BLaER1 (cell line): ENCODE measurements around the gene TACC3.
A peak's percentile ranks its signal among the peaks of the same experiment; 100 is the strongest.

ENCODE experiments used
- H3K27ac ChIP-seq: shearing (Covaris generic); formaldehyde crosslinking; 2 replicates; pipeline ENCODE4 v1.8.1; 2022
- H3K27me3 ChIP-seq: shearing (Covaris generic); formaldehyde crosslinking; 2 replicates; pipeline ENCODE4 v1.8.1; 2022
- H3K36me3 ChIP-seq: shearing (Covaris generic); formaldehyde crosslinking; 2 replicates; pipeline ENCODE4 v1.8.1; 2022
- H3K4me1 ChIP-seq: shearing (Covaris generic); formaldehyde crosslinking; 2 replicates; pipeline ENCODE4 v1.8.1; 2022
- H3K4me2 ChIP-seq: shearing (Covaris generic); formaldehyde crosslinking; 2 replicates; pipeline ENCODE4 v1.8.1; 2022
- H3K4me3 ChIP-seq: shearing (Covaris generic); formaldehyde crosslinking; 2 replicates; pipeline ENCODE4 v1.8.1; 2022
- H3K9ac ChIP-seq: shearing (Covaris generic); formaldehyde crosslinking; 2 replicates; pipeline ENCODE4 v1.8.1; 2022
- H3K9me3 ChIP-seq: shearing (Covaris generic); formaldehyde crosslinking; 2 replicates; pipeline ENCODE4 v1.8.1; 2022
- H4K20me1 ChIP-seq: shearing (Covaris generic); formaldehyde crosslinking; 2 replicates; pipeline ENCODE4 v1.8.1; 2022
- Cebpa-rat ChIP-seq: shearing (Covaris generic); IDR thresholded peaks from 2 replicates; pipeline ENCODE4 v1.8.1; 2022

Gene TACC3

DNA sequence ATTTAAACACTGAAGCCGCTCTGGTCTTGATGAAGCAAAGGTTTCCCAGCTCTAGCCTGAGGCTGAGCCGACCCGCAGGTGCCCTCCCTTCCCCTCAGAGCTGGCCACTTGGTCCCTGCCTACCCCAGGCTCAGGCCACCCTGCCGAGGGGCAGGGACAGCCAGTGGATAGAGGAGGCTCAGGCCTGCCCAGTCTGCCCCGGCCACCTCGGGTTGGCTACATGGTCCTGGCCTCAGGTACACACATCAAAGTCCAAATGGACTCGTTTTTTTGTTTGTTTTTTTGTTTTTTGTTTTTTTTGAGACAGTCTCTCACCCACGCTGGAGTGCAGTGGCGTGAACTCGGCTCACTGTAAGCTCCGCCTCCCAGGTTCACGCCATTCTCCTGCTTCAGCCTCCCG lies 23.8 kb downstream of the TACC3 start:
- Histone ChIP-seq H3K4me3 (no peak overlapping the region), H3K27ac (no peak overlapping the region), H3K4me1 (peaks cover 55% of the 10 kb centered on the region), H3K27me3 (no peaks in the 10 kb centered on the region), H3K9ac (no peak overlapping the region), H3K9me3 (no peaks in the 10 kb centered on the region), H3K36me3 (peaks cover 58% of the 10 kb centered on the region), H4K20me1 (peaks cover 56% of the 10 kb centered on the region), H3K4me2 (no peak overlapping the region)
- no peak for TF ChIP-seq Cebpa-rat

DNA sequence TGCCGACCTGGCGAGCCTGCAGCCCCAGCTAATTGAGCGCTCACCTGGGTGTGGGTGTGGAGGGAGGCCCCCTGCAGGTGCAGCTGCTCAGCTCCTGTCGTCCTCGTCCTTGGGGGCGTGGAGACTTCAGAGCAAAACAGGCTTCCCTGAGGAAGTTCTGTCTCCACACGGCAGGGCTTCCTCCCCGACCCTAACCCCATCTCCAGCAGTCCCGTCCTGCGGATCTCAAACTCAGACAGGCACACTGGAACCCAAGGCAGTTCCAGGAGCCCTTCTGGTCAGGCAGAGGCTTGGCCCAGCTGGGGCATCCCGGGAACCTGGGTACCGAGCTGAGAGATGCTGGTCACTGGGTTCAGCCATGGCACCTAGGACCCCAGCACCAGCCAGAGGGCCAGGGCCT lies 24.4 kb downstream of the TACC3 start:
- Histone ChIP-seq H3K4me3 (no peak overlapping the region), H3K36me3 (peaks cover 53% of the 10 kb centered on the region), H3K4me2 (no peak overlapping the region), H3K27ac (no peak overlapping the region), H3K27me3 (no peaks in the 10 kb centered on the region), H4K20me1 (peaks cover 51% of the 10 kb centered on the region), H3K4me1 (peaks cover 55% of the 10 kb centered on the region), H3K9me3 (no peaks in the 10 kb centered on the region), H3K9ac (no peak overlapping the region)
- no peak for TF ChIP-seq Cebpa-rat

DNA sequence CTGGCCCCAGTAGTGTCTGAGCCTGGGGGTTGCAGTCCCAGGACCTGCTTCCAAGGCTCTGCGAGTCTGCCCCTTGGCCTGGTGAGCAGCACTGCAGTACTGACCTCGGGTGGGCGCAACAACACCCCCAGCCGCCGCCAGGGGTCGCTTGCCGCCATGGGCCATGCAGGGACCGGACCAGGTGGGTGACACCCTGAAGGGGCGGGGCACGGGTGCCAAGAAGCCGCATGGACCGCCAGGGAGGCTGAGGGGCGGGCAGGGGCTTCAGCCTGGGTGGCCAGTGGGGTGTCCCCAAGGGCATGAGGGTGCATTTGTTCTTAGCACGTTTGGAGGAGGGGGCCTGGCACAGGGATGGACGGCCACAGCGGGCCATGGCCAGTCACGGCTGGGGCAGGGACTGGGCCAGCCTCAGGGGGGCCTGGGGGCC lies 25.0 kb downstream of the TACC3 start:
- H3K9ac ChIP-seq = no peak overlapping the region
- no peak overlapping the region for H3K4me3 ChIP-seq
- TF ChIP-seq Cebpa-rat = no peak
- no peaks in the 10 kb centered on the region for H3K9me3 ChIP-seq
- H3K36me3 ChIP-seq = peaks cover 47% of the 10 kb centered on the region
- no peak overlapping the region for H3K27ac ChIP-seq
- H3K4me2 ChIP-seq = no peak overlapping the region
- no peaks in the 10 kb centered on the region for H3K27me3 ChIP-seq
- peaks cover 45% of the 10 kb centered on the region for H4K20me1 ChIP-seq
- H3K4me1 ChIP-seq = peaks cover 55% of the 10 kb centered on the region

DNA sequence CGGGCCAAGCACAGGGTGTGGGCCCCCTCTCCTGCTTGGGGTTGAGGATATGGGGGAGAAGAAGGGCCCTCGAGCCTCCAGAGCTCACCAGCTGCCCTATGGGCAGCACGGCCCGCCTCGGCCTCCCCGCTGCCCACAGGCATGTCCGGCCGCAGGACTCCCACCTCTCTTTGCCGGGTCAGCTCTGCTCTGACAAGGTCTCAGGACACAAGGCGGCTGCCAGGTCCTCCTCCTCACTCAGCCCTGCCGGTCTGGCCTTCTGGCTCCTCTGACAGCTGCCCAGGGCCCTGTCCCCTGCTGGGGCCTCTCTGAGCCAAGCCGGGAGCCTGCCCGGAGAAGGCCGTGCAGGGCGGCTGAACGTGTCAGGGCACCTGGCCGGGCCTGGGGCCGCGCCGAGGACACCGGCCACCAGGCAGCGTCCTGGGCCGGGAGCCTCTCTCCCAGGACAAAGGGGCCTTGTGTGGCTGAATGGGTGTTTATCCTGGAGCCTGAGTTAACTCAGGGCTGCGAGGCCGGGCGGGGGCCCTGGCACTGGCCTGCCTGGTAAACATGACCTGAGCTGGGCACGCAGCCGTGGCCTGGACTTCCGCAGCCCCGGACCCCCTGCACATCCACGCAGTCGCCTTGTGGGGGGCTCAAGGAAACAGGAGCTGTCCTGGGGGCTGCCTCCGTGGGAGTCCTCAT lies 25.7 kb downstream of the TACC3 start:
- peaks cover 39% of the 10 kb centered on the region for H3K36me3 ChIP-seq
- peaks cover 55% of the 10 kb centered on the region for H3K4me1 ChIP-seq
- H3K4me2 ChIP-seq = no peak overlapping the region
- no peaks in the 10 kb centered on the region for H3K27me3 ChIP-seq
- TF ChIP-seq Cebpa-rat = no peak
- H3K9me3 ChIP-seq = no peaks in the 10 kb centered on the region
- H3K9ac ChIP-seq = no peak overlapping the region
- H3K27ac ChIP-seq = no peak overlapping the region
- peaks cover 37% of the 10 kb centered on the region; the same call in 1 of the 2 replicates for H4K20me1 ChIP-seq
- no peak overlapping the region for H3K4me3 ChIP-seq

DNA sequence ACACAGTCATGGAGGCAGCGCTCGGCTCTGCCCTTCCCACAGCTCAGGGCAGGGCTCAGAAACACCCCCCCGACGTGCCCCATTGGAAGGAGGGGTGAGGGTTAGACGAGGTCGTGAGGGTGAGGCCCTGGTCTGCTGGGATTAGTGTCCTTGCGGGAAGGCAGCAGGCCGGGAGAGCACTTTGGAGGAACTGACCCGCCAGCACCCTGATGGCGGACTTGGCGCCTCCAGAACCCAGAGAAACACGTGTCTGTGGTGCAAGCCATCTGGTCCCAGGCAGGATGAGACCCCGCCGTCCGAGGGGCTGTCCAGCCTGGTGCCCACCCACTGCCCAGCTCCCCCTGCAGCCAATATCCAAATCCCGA lies 26.3 kb downstream of the TACC3 start:
- Histone ChIP-seq H3K4me3 (no peak overlapping the region), H3K27ac (no peak overlapping the region), H3K4me1 (peaks cover 56% of the 10 kb centered on the region), H3K9ac (no peak overlapping the region), H4K20me1 (peaks cover 34% of the 10 kb centered on the region; the same call in 1 of the 2 replicates), H3K9me3 (no peaks in the 10 kb centered on the region), H3K36me3 (peaks cover 34% of the 10 kb centered on the region), H3K4me2 (no peak overlapping the region), H3K27me3 (no peaks in the 10 kb centered on the region)
- TF ChIP-seq Cebpa-rat = no peak

DNA sequence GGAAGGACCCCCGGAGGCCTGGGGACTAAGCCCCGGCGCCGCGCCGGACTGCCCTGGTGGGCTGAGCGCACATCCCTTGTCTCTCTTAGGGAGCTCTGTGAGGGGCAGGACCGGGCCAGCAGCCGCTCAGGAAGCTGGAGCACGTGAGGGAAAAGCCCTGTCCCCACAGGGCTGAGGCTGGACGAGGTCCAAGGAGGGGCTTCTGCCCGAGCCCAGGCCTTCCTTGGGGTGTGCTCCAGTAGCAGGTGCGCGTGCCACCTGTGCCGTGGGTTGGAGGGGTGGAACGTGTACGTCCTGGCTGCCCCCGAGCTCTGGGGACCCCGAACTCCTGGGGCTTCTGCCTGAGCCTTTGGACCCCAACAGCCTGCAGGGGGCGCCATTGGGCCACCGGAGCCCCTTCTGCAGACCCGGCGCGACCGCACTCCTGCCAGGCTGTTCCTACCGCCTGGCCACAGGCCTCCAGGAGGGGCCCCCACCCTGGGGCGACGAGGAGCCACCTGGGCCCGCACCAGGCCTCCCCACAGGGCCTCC lies 27.2 kb downstream of the TACC3 start:
- Histone ChIP-seq H3K4me2 (peak overlapping the region; percentile 54), H3K27ac (no peak overlapping the region), H3K9me3 (no peaks in the 10 kb centered on the region), H3K4me3 (no peak overlapping the region), H3K27me3 (no peaks in the 10 kb centered on the region), H3K4me1 (peaks cover 66% of the 10 kb centered on the region), H3K9ac (no peak overlapping the region), H3K36me3 (peaks cover 24% of the 10 kb centered on the region), H4K20me1 (peaks cover 34% of the 10 kb centered on the region; the same call in 1 of the 2 replicates)
- no peak for TF ChIP-seq Cebpa-rat

DNA sequence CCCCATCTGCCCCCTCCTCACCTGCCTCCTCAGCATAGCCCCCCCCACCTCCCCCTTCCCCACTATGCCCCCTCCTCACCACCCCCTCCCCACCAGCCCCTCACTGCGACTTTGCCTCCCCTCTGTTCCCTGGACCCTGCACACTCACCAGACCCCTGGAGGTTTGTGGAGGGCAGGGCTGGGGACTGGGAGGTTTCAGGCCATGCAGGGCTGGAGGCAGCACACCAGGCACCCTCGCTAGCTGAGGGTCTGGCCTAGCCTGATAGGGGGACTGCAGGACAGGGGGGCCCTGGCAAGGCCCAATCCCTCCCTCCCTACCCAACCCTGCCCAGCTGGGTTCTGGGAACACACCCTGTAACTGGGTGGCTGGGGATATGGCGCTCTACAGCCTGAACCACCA lies 28.0 kb downstream of the TACC3 start:
- TF ChIP-seq Cebpa-rat = no peak
- no peak overlapping the region for H3K4me2 ChIP-seq
- H3K9ac ChIP-seq = no peak overlapping the region
- H3K27ac ChIP-seq = no peak overlapping the region
- H3K4me1 ChIP-seq = peaks cover 68% of the 10 kb centered on the region
- no peak overlapping the region for H3K4me3 ChIP-seq
- H4K20me1 ChIP-seq = peaks cover 28% of the 10 kb centered on the region; the same call in 1 of the 2 replicates
- H3K9me3 ChIP-seq = no peaks in the 10 kb centered on the region
- no peaks in the 10 kb centered on the region for H3K27me3 ChIP-seq
- peaks cover 16% of the 10 kb centered on the region for H3K36me3 ChIP-seq

DNA sequence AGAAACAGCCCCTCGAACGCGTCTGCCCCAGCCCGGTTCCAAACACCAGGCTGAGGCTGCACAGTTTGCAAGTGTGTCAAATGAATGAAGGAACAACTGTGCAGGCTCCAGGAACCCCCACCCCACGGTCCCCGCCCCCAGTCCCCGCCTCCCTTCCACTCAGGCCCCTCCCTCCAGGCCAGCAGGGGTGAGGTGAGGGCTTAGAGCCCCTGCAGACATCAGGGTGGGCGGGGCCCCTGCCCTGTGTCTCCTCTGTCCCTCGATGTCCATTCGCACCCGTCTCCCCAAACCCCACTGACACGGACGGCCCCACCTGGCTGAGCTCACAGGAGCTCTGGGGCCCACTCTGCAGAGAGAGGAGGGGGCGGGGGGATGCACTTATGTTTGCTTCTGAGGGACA lies 28.5 kb downstream of the TACC3 start:
- H3K27me3 ChIP-seq = no peaks in the 10 kb centered on the region
- peaks cover 73% of the 10 kb centered on the region for H3K4me1 ChIP-seq
- peaks cover 11% of the 10 kb centered on the region for H3K36me3 ChIP-seq
- no peak for TF ChIP-seq Cebpa-rat
- H3K4me3 ChIP-seq = no peak overlapping the region
- H3K9ac ChIP-seq = no peak overlapping the region
- H3K9me3 ChIP-seq = no peaks in the 10 kb centered on the region
- no peak overlapping the region for H3K27ac ChIP-seq
- H4K20me1 ChIP-seq = peaks cover 24% of the 10 kb centered on the region; the same call in 1 of the 2 replicates
- no peak overlapping the region for H3K4me2 ChIP-seq

DNA sequence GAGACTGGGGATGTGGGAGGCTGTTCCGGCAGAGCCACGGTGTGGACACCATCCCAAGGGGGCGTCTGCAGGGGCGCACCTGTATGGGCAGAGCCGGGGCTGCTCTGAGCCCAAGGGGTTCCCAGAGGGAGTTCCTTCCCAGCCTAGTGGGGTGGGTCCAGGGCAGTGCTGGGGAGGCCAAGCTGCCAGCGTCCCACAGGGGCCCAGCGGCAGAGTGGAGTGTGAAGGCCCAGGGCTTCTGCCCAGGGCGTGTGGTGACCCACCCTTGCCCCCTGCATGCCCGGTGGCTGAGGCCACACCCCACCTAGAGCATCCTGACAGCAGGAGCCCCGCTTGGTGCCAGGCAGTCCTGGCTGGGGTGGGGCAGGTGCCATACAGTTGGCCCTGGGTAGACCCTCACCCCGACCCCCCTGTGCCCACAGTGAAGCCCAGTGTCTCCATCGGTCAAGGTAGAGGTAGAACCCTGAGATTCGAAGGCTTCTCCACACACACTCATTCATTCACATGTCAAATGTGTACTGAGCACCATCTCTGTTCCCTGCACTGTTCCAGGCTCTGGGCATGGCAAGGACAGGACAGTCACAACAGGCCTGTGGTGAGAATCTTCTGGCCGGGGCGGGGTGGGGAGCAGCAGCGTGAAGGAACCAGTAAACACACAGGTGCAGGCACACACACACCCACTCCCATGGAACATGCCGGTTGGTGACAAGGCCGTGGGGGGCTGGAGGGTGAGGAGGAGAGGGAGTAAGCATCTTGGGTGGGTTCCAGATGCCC lies 29.2 kb downstream of the TACC3 start:
- H3K9ac ChIP-seq = no peak overlapping the region
- no peak overlapping the region for H3K4me3 ChIP-seq
- TF ChIP-seq Cebpa-rat = no peak

More for the DNA sequence above, 29.2 kb downstream of the TACC3 start:
- Histone ChIP-seq H3K27ac (no peak overlapping the region), H3K4me2 (no peak overlapping the region), H4K20me1 (peaks cover 17% of the 10 kb centered on the region; the same call in 1 of the 2 replicates), H3K36me3 (peaks cover 4% of the 10 kb centered on the region; the same call in 1 of the 2 replicates), H3K27me3 (no peaks in the 10 kb centered on the region), H3K9me3 (no peaks in the 10 kb centered on the region), H3K4me1 (peaks cover 77% of the 10 kb centered on the region)
